ENCODE data around the gene MS4A15. TPM values are rescaled to one million over a fixed set of nuclear protein-coding genes. Genes with fewer than 3 reads are reported as not detected.

Gene MS4A15
- total RNA-seq, 1 donor from 2014 or later, result not detected

- Mint-ChIP-seq H3K9me3 (no peaks in the 10 kb centered on the region), H3K27me3 (peaks cover 3% of the 10 kb centered on the region), H3K4me1 (no peaks in the 10 kb centered on the region), H3K27ac (no peak overlapping the region), H3K36me3 (ENCODE audit: low read depth) (no peaks in the 10 kb centered on the region), H3K4me3 (no peak overlapping the region)
- CTCF ChIA-PET, result no interaction called here
- DNase-seq, result no peak
- no peak for TF ChIP-seq CTCF (IDR thresholded peaks at IDR 0.05)
- intact Hi-C loops (cut with micrococcal nuclease), result no loop called here
- no peak for ATAC-seq (ENCODE audit: low read depth)
- POLR2A ChIA-PET, result no interaction called here
Measured at GRCh38 chr11:60783911-60784310, 27.2 kb downstream of the MS4A15 start.

GRCh38 chr11:60785136-60785535, 28.5 kb downstream of the MS4A15 start, which contains the start of gene MS4A10:
Gene MS4A10, plus strand, starts transcription at chr11:60785333. Its CDS starts 5,003 bp downstream, at chr11:60790336.
- no peaks in the 10 kb centered on the region for H3K9me3 Mint-ChIP-seq
- POLR2A ChIA-PET, result interaction anchor here (1.2 kb wide), 1 partner anchor 9 kb away, joined by 3 read pairs; no protein-coding TSS in a partner anchor
- DNase-seq (no peak), ATAC-seq (ENCODE audit: low read depth) (no peak)
- no peak for TF ChIP-seq CTCF (IDR thresholded peaks at IDR 0.05)
- no peak within 1 kb of the TSS for H3K27ac Mint-ChIP-seq
- CTCF ChIA-PET, result no interaction called here
- H3K36me3 Mint-ChIP-seq (ENCODE audit: low read depth), result no peaks in the 10 kb centered on the region
- no peak within 1 kb of the TSS for H3K4me3 Mint-ChIP-seq
- intact Hi-C loops (cut with micrococcal nuclease), result no loop called here
- peaks cover 3% of the 10 kb centered on the region for H3K27me3 Mint-ChIP-seq
- no peaks in the 10 kb centered on the region for H3K4me1 Mint-ChIP-seq

GRCh38 chr11:60785806-60786361, 29.2 kb downstream of the MS4A15 start:
- DNase-seq (no peak), ATAC-seq (ENCODE audit: low read depth) (no peak)
- no peaks in the 10 kb centered on the region for H3K4me1 Mint-ChIP-seq
- H3K4me3 Mint-ChIP-seq, result no peak overlapping the region
- no peak overlapping the region for H3K27ac Mint-ChIP-seq
- no peak for TF ChIP-seq CTCF (IDR thresholded peaks at IDR 0.05)
- intact Hi-C loops (cut with micrococcal nuclease), result no loop called here
- H3K36me3 Mint-ChIP-seq (ENCODE audit: low read depth), result no peaks in the 10 kb centered on the region
- POLR2A ChIA-PET, result interaction anchor here (1.2 kb wide), 1 partner anchor 10 kb away, joined by 3 read pairs; no protein-coding TSS in a partner anchor
- CTCF ChIA-PET, result no interaction called here
- H3K9me3 Mint-ChIP-seq, result no peaks in the 10 kb centered on the region
- peaks cover 3% of the 10 kb centered on the region for H3K27me3 Mint-ChIP-seq

- H3K27me3 Mint-ChIP-seq, result peaks cover 3% of the 10 kb centered on the region
- ATAC-seq (ENCODE audit: low read depth) (no peak), DNase-seq (no peak)
- ChIA-PET CTCF (no interaction called here), POLR2A (interaction anchor here (0.7 kb wide), 1 partner anchor 210 kb away, joined by 5 read pairs; no protein-coding TSS in a partner anchor)
- H3K4me3 Mint-ChIP-seq, result no peak overlapping the region
- intact Hi-C loops (cut with micrococcal nuclease), result no loop called here
- no peaks in the 10 kb centered on the region for H3K4me1 Mint-ChIP-seq
- H3K36me3 Mint-ChIP-seq (ENCODE audit: low read depth), result no peaks in the 10 kb centered on the region
- TF ChIP-seq CTCF (IDR thresholded peaks at IDR 0.05), result no peak
- H3K27ac Mint-ChIP-seq, result no peak overlapping the region
- no peaks in the 10 kb centered on the region for H3K9me3 Mint-ChIP-seq
Measured at GRCh38 chr11:60786811-60787567, 30.3 kb downstream of the MS4A15 start.

- peaks cover 3% of the 10 kb centered on the region for H3K27me3 Mint-ChIP-seq
- H3K27ac Mint-ChIP-seq, result no peak overlapping the region
- intact Hi-C loops (cut with micrococcal nuclease), result no loop called here
- POLR2A ChIA-PET, result no interaction called here
- no peak for TF ChIP-seq CTCF (IDR thresholded peaks at IDR 0.05)
- CTCF ChIA-PET, result no interaction called here
- ATAC-seq (ENCODE audit: low read depth) (no peak), DNase-seq (no peak)
- H3K4me1 Mint-ChIP-seq, result no peaks in the 10 kb centered on the region
- no peaks in the 10 kb centered on the region for H3K36me3 Mint-ChIP-seq (ENCODE audit: low read depth)
- H3K4me3 Mint-ChIP-seq, result no peak overlapping the region
- H3K9me3 Mint-ChIP-seq, result no peaks in the 10 kb centered on the region
Measured at GRCh38 chr11:60788401-60789125, 31.9 kb downstream of the MS4A15 start.

Measured in activated B cell treated with CpG ODN at 0.5 μM for 24 hours (primary cell).